Peyer's patch (tissue), 4 donors: ENCODE data around the gene CDX2.

Experiments
- CTCF ChIP-seq, 6 experiments: fragments of 450-650 bp in 4 of 6; fragments of 200-600 bp in 2 of 6; sonication (generic) in 1 of 6; IDR thresholded peaks; one replicate each; pipeline ENCODE4 v1.5.1; 2017 to 2019; ENCODE audit warnings: antibody characterized with exemption in 6 of 6, mild to moderate bottlenecking in 3 of 6, moderate library complexity in 1 of 6
- POLR2A ChIP-seq, 2 donors: fragments of 450-650 bp; IDR thresholded peaks; one replicate each; pipeline ENCODE4 v1.5.1; 2017; ENCODE audit warnings: antibody characterized with exemption in 2 of 2, mild to moderate bottlenecking in 2 of 2, moderate library complexity in 2 of 2

- TF ChIP-seq CTCF (IDR thresholded peaks at IDR 0.05) (no peak), POLR2A (IDR thresholded peaks at IDR 0.05) (no peak)
Observed at GRCh38 chr13:27979765-27980279, 10.7 kb upstream of the CDX2 start.
